Measurements from ENCODE around the gene SVBP.

Gene SVBP

GRCh38 chr1:42759114-42759513 is 58.1 kb downstream of the SVBP start:
- no peak for DNase-seq

DNA sequence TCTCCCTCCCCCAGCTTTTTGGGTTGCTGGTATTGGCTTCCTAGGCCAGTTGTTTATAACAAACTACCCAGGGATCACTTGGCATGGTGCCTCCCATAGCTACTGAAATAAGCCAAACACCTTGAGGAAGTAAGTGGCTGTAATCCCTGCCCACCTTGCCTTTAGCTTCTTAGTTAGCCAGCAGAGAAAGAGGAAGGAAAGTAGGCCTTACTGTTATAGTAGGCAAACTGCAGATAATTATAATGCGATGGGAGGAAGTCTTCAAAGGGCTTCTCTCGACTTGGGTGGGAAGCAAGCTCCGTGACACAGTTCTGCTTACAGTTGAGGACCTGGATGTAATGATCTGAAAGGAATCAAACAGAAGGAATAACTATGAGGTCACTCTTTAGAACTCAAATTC is 58.6 kb downstream of the SVBP start:
- DNase-seq: no peak

- DNase-seq: no peak
These were observed 59.3 kb downstream of the SVBP start for GRCh38 chr1:42757892-42758275.
